LNCAP (cell line): ENCODE results near the gene FUT3.

Experiments
- CTCF ChIP-seq: fragments of 450-650 bp; IDR thresholded peaks from 2 replicates; pipeline ENCODE4 v1.5.1; 2017; ENCODE audit warnings: mild to moderate bottlenecking

Gene FUT3

DNA sequence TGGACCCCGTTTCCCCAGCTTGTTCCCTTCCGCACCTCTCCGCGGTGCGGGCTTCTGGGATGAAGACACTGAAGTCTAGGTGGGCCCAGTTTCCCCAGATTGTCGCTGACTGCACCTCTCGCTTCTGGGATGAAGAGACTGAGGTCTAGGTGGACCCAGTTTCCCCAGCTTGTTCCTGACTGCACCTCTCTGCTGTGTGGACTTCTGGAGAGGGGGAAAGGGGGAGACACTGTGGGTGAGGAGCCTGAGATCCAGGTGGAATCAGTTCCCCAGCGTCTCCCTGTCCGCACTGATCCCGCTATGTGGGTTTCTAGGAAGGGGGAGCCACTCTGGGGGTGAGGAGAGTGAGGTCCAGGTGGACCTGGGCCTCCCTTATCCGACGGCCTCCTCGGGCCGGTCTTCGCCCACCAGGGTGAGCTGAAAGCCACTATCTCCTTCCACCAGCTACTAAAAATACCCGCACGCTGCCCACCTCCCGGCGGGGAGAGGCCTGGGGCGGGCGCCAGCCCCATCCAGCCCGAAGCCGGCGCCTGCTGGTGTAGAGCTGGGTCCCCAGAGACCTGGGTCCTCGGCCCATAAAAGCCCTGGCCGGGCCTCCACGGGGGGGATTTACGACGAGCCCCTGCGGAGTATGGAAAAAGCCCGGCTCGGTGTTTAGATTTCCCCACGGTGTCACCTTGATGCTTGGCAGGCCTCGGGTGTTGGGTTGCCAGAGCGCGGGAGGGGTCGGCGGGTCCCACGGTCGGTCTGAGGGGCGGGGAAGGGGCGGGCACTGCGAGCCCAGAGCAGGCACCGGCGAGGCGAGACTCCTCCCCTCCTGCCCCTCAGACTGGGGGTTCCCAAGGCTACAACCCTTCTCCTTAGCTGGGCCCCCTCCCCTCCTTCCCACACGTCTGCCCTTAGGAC, 22.3 kb downstream of the FUT3 start:
- TF ChIP-seq CTCF = no peak

GRCh38 chr19:5827891-5828660, 23.2 kb downstream of the FUT3 start:
- TF ChIP-seq CTCF = no peak

- TF ChIP-seq CTCF = no peak
Observed at GRCh38 chr19:5827342-5827890, 23.8 kb downstream of the FUT3 start.

DNA sequence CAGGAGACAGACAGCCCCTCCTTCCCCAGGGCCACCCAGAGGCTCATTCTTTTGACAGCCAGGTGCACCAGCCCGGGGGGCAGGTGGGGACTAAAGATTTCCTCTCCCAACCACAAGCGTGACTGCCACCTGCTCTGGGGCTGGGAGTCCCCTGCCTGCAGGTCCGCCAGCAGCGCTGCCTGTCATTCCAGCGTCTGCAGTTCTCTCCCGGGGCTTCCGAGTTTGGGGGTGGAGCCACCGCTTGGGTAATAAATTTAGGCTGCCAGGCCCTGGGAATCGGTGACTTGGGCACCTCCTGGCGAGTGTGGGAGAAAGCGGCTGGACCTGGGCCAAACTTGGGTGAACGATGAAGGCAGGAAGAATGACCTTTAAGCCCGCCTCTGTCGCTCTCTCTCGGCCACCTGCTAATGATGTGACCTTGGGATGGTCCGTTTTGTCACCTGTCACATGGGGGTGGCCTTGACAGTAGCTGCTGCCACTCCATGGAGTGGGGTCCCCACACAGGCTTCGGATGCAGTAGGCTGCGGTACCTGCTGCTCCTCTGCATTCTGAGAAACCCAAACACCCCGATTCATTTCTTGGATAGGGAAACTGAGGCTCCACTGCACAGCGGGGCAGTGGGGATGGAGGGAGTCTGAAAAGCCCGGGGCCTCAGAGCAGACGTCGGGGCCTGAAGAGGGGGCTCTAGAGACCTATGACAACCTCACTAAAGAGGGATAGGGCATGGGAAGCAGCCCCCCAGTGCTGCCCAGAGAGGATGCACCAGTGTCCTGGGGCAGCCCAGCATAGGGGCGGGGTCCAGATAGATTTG, 24.5 kb downstream of the FUT3 start:
- TF ChIP-seq CTCF = no peak

DNA sequence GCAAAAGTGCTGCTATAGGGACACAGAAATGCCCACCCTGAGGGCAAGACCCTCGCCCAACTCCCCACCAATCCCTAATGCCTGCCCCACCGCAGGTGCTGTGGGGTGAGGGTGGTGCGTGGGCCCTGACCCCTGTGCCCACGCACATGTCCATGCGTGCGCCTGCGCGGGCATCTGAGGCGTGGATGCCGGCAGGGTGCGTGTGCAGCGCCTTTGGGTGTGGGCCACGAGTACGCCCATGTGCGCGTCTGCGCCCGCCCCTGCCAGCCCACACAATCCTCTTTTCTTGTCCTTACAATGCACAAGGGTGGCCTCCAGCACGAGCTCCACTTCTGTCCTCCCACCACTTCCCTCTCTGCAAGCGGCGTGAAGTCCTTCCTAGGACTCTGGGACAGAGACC, 26.1 kb downstream of the FUT3 start:
- no peak for TF ChIP-seq CTCF

GRCh38 chr19:5824751-5825150, 26.5 kb downstream of the FUT3 start:
- TF ChIP-seq CTCF = no peak
